K562 treated with DMSO at 1 percent for 24 hours (cell line): Measurements from ENCODE around the gene CRYBA1. TPM values are rescaled to one million over a fixed set of nuclear protein-coding genes. Genes with fewer than 3 reads are reported as not detected.

Experiments used
- total RNA-seq: library from RNA; unstranded; fragments of 300-600 nt; gene quantifications from 2 replicates; pipeline ENCODE4 v1.2.3, GENCODE V29; 2022; ENCODE audit warnings: low read depth; ENCODE audit not compliant: insufficient read depth

The CRYBA1 gene
- total RNA-seq: not detected in 2 replicates

GRCh38 chr17:29246628-29247027, at the start of gene CRYBA1:
CRYBA1 (plus strand) TSS chr17:29246859; CDS start chr17:29246864, 5 bp downstream.

DNA sequence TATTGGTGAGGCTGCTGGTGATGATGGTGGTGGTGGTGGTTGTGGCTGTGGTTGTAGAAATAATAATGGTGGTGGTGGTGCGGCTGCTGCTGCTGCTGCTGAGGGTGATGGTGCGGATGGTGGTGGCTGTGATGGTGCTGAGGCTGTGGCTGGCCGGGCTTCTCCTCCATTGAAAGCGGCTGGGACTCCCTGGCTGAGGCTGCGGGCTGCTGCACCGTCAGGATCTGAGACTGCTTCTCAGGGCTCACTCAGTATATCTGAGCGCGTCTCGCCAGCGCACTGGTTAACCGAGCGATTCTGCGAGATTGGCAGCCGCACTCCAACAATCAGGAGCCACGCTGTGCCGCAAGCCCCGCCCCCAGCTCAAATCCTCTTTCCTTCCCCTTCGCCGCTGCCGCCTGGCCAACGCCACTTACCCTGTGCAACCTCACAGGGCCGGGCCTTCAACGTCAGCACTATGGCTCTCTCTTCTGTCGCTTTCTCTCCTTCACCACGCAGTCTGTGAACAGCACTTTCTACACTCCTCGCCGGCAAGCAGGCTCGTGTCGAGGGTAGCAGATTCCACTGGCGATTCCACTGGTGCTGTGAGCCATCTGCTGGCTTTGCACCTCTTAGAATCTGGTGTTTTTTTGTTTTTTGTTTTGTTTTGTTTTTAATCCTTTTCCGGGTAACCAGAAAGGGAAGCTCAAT, 47.4 kb downstream of the CRYBA1 start, which contains the start of gene NUFIP2:
NUFIP2 (minus strand) TSS at position 259 of the 690 bp plus-strand sequence; CDS start at position 170, 89 bp downstream.

Other genes with a start within 250 kb of the CRYBA1 start
- not detected in 2 replicates for gene SEZ6, start 240.8 kb upstream of the CRYBA1 start, total RNA-seq
- gene PIPOX, start 203.7 kb upstream of the CRYBA1 start, total RNA-seq: 0.98 and 1.6 TPM in 2 replicates
- 44.5 and 45.6 TPM in 2 replicates for gene MYO18A, start 66.5 kb upstream of the CRYBA1 start, total RNA-seq
- 13.1 and 14.4 TPM in 2 replicates for gene NUFIP2, start 47.3 kb downstream of the CRYBA1 start, total RNA-seq
- gene TAOK1, start 143.5 kb downstream of the CRYBA1 start, total RNA-seq: 7.2 and 9.7 TPM in 2 replicates